Measurements from ENCODE around the gene TMEM248.
A peak's percentile ranks its signal among the peaks of the same experiment; 100 is the strongest.

The TMEM248 gene

DNA sequence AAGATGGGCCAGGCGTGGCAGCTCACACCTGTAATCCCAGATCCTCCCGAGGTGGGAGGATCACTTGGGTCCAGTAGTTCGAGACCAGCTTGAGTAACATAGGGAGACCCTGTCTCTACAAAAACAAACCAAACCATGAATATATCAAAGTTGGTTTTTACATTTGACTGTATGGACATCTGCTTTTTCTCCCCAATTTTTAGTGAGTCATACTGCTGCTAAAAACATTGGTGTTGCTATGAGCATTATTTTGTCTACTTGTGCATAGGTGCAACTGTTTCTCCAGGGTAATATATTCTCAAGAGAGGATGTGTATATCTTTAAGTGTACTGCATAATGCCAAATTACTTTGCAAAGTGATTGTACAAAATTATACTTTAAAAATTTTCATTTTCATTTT lies 769 bp upstream of the TMEM248 start:
- TF ChIP-seq, protein P1, sequence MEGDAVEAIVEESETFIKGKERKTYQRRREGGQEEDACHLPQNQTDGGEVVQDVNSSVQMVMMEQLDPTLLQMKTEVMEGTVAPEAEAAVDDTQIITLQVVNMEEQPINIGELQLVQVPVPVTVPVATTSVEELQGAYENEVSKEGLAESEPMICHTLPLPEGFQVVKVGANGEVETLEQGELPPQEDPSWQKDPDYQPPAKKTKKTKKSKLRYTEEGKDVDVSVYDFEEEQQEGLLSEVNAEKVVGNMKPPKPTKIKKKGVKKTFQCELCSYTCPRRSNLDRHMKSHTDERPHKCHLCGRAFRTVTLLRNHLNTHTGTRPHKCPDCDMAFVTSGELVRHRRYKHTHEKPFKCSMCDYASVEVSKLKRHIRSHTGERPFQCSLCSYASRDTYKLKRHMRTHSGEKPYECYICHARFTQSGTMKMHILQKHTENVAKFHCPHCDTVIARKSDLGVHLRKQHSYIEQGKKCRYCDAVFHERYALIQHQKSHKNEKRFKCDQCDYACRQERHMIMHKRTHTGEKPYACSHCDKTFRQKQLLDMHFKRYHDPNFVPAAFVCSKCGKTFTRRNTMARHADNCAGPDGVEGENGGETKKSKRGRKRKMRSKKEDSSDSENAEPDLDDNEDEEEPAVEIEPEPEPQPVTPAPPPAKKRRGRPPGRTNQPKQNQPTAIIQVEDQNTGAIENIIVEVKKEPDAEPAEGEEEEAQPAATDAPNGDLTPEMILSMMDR (IDR thresholded peaks at IDR 0.05; ENCODE audit: insufficient read depth, low read length, missing control alignments) = no peak
- ChIA-PET CTCF (no interaction called here), POLR2A (no interaction called here)
- peak overlapping the region; percentile 93 for H3K4me3 ChIP-seq (ENCODE audit: low read depth, low read length)
- no peak for DNase-seq (ENCODE audit: low read depth, low spot score)

DNA sequence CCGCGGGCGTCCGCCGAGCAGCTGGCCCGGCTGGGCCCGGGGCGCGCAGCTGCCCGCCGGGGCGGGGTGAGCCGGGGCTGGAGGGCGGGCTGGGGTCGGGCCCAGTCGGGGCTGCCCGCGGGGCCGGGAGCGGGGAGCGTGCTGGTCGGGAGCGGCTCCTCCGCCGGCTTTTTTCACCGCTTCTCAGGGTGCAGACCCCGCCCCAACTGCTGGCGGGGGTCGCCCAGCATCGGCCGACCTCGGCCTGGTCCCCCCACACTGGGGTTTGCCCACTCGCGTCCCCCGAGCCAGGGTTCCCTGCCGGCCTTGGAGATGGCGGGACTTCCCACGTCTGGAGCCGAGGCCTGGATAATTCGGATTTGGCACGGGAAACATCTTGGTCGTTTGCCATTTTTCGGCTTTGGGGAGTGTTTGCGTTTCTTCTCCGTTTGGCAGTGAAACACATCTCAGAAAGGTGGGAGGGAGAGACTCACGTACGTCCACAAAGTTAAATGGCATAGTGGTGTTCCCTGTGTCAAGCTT lies 432 bp downstream of the TMEM248 start:
- no peak for DNase-seq (ENCODE audit: low read depth, low spot score)
- peak overlapping the region; percentile 93 for H3K4me3 ChIP-seq (ENCODE audit: low read depth, low read length)
- CTCF ChIA-PET = interaction anchor here (1.3 kb wide), 1 partner anchor 20 kb away, joined by 3 read pairs; no protein-coding TSS in a partner anchor
- TF ChIP-seq, protein P1 (IDR thresholded peaks at IDR 0.05; ENCODE audit: insufficient read depth, low read length, missing control alignments) = no peak
- POLR2A ChIA-PET = interaction anchor here (0.7 to 0.9 kb wide), 2 partner anchors 9 to 77 kb away, joined by 3 read pairs; no protein-coding TSS in a partner anchor

DNA sequence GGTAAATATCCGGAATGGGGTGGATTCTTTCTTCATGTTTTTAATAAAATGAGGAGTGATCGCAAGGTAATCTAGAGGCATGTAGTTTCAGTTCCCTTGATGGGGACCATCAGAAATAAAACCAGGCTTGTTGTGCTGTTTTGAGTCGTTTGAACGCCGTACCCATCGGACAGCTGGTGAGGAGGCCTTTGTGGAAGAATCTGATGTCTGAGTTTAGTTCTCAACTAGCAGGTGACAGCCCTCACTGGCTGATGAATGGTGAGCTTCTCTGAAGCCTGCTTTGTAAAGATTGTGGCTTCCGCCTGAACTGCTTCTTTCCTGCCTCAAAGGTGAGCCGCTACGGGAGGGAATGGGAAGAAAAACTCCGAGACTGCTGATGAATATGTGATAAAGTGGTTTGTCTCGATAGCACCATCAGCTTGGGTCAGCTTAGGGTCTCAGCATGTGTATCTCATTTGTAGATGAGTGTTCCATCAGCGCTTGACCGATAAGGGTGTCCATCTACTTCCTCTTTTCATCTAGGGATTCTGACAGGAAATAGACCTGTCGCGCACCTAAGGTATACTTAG lies 977 bp downstream of the TMEM248 start:
- peak overlapping the region; percentile 93 for H3K4me3 ChIP-seq (ENCODE audit: low read depth, low read length)
- ChIA-PET POLR2A (interaction anchor here (0.7 to 0.9 kb wide), 2 partner anchors 8 to 73 kb away, joined by 3 read pairs; no protein-coding TSS in a partner anchor), CTCF (interaction anchor here (1.1 to 1.3 kb wide), 2 partner anchors 20 to 891 kb away, joined by 3 read pairs; no protein-coding TSS in a partner anchor)
- DNase-seq (ENCODE audit: low read depth, low spot score) = no peak
- TF ChIP-seq, protein P1 (IDR thresholded peaks at IDR 0.05; ENCODE audit: insufficient read depth, low read length, missing control alignments) = no peak

DNA sequence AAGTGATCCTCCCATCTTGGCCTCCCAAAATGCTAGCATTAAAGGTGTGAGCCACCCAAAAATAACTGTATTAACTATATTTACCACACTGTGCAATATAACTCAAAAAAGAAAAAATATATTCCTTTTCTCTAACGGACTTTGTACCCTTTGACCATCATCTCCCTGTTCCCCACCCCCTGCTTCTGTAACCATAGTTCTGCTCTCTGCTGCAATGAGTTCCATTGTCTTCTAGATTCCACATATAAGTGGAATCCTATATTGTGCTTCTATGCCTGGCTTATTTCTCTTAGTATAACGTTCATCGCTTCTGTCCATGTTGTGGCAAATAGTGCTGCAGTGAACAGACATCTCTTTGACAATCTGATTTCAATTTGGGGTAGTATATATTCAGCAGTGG lies 4.2 kb downstream of the TMEM248 start:
- ChIA-PET POLR2A (no interaction called here), CTCF (no interaction called here)
- TF ChIP-seq, protein P1 (IDR thresholded peaks at IDR 0.05; ENCODE audit: insufficient read depth, low read length, missing control alignments) = no peak
- H3K4me3 ChIP-seq (ENCODE audit: low read depth, low read length) = no peak overlapping the region
- DNase-seq (ENCODE audit: low read depth, low spot score) = no peak

DNA sequence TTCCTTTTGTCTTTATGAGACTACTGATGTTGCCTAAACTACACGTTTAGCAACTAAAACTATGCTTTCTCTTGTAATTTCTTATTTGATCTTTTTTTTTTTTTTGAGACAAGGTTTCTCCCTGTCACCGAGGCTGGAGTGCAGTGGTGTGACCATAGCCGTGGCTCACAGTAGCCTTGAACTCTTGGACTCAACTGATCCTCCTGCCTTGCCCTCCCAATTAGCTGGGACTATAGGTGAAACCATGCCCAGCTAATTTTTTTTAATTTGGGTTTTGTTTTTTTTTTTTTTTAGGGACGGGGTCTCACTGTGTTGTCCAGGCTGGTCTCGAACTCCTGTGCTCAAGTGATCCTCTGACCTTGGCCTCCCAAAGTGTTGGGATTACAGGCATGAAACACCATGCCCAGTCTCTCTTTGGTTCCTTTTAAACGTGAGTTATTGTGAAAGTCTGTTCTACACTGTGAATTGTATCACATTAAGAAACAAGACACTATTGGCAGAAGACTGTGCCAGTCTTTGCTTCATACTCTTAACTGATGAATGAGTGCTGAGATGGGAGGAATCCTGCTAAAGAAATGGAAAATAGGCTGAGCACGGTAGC lies 6.4 kb downstream of the TMEM248 start:
- TF ChIP-seq, protein P1 (IDR thresholded peaks at IDR 0.05; ENCODE audit: insufficient read depth, low read length, missing control alignments) = no peak
- no peak overlapping the region for H3K4me3 ChIP-seq (ENCODE audit: low read depth, low read length)
- CTCF ChIA-PET = no interaction called here
- DNase-seq (ENCODE audit: low read depth, low spot score) = no peak
- POLR2A ChIA-PET = no interaction called here

DNA sequence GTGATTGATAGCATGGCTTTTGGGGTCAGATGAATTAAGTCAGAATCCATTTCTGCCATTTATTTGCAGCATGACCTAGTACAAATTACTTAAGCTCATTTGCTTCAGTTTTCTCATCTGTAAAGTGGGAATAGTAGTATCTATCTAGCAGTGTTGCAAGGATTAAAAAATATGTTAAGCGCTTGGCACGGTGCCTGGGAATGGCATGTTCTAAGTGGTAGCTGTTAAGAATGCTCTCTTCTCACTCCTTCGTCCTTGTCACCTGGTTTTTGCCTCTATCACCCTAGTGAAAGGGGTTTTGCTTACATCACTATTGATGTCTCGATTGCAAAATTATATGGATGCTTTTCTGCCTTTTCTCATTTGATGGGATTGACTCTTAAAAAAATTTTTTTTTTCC lies 7.4 kb downstream of the TMEM248 start:
- TF ChIP-seq, protein P1 (IDR thresholded peaks at IDR 0.05; ENCODE audit: insufficient read depth, low read length, missing control alignments) = no peak
- ChIA-PET CTCF (no interaction called here), POLR2A (no interaction called here)
- no peak for DNase-seq (ENCODE audit: low read depth, low spot score)
- H3K4me3 ChIP-seq (ENCODE audit: low read depth, low read length) = no peak overlapping the region
